AG04449 (cell line): ENCODE data around the gene WWC1.

ENCODE experiments used
- CTCF ChIA-PET: fragments of 350-600 bp; formaldehyde crosslinking; extraction: SDS; loops from one replicate; lab custom pipeline; 2021; ENCODE audit warnings: antibody characterized with exemption; lab: Yijun Ruan, JAX
- POLR2A ChIA-PET: fragments of 400-600, 350-600 bp; formaldehyde crosslinking; extraction: SDS; loops from one replicate; lab custom pipeline; 2020; ENCODE audit warnings: antibody characterized with exemption, inconsistent platforms; lab: Yijun Ruan, JAX
- DNase-seq: peaks from one replicate; pipeline ENCODE4 v3.0.0-alpha.2; 2010; ENCODE audit warnings: low read depth, low spot score
- H3K4me3 ChIP-seq: 2 replicates; pipeline ENCODE4 v1.5.1; 2011; ENCODE audit warnings: low read depth, mild to moderate bottlenecking, control low read depth, low read length
- TF ChIP-seq, protein P1 (sequence below): IDR thresholded peaks from one replicate; pipeline ENCODE4 v1.5.1; 2011; ENCODE audit warnings: mild to moderate bottlenecking, moderate library complexity, low read length, control low read depth, inconsistent platforms; ENCODE audit not compliant: insufficient read depth; ENCODE audit errors: missing control alignments

WWC1 gene

DNA sequence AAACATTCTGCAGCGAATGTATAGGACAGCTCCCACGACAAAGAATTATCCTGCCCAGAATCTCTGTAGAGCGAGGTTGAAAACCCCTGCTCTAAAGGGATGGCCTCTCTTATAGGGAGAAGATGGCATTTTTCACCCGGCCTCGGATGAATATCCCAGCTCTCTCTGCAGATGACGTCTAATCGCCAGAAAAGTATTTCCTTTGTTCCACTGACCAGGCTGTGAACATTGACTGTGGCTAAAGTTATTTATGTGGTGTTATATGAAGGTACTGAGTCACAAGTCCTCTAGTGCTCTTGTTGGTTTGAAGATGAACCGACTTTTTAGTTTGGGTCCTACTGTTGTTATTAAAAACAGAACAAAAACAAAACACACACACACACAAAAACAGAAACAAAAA is 177.4 kb downstream of the WWC1 start:
- TF ChIP-seq, protein P1, sequence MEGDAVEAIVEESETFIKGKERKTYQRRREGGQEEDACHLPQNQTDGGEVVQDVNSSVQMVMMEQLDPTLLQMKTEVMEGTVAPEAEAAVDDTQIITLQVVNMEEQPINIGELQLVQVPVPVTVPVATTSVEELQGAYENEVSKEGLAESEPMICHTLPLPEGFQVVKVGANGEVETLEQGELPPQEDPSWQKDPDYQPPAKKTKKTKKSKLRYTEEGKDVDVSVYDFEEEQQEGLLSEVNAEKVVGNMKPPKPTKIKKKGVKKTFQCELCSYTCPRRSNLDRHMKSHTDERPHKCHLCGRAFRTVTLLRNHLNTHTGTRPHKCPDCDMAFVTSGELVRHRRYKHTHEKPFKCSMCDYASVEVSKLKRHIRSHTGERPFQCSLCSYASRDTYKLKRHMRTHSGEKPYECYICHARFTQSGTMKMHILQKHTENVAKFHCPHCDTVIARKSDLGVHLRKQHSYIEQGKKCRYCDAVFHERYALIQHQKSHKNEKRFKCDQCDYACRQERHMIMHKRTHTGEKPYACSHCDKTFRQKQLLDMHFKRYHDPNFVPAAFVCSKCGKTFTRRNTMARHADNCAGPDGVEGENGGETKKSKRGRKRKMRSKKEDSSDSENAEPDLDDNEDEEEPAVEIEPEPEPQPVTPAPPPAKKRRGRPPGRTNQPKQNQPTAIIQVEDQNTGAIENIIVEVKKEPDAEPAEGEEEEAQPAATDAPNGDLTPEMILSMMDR, result no peak
- POLR2A ChIA-PET, result interaction anchor here (0.7 kb wide), 1 partner anchor 54 kb away, joined by 3 read pairs; no protein-coding TSS in a partner anchor
- peak; percentile 42 for DNase-seq
- H3K4me3 ChIP-seq, result no peak overlapping the region
- CTCF ChIA-PET, result interaction anchor here (1.2 to 2.0 kb wide), 5 partner anchors 11 to 199 kb away, joined by 3 to 8 read pairs (median 5); no protein-coding TSS in a partner anchor

DNA sequence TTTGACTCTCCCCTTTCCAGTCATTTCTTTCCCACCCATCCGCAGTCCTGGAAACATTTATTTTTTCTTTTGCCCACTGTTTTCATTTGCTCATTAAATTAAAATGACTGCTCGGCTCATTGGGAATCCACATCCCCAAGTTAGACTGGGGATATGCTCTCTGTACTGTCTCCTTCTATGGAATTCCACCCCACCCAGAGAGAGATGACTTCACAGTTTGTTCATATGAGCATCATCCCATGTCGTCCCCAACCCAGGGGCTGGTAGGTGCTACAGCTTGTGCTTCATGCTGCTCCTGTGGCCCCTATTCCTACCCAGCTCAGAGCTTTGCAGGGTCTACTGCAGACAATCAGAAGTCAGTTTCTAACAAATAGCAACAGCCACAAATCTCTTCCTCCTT is 178.4 kb downstream of the WWC1 start:
- POLR2A ChIA-PET, result no interaction called here
- H3K4me3 ChIP-seq, result no peak overlapping the region
- TF ChIP-seq, protein P1, result no peak
- CTCF ChIA-PET, result interaction anchor here (0.7 to 1.5 kb wide), 3 partner anchors 12 to 174 kb away, joined by 3 to 5 read pairs (median 5); no protein-coding TSS in a partner anchor
- no peak for DNase-seq

DNA sequence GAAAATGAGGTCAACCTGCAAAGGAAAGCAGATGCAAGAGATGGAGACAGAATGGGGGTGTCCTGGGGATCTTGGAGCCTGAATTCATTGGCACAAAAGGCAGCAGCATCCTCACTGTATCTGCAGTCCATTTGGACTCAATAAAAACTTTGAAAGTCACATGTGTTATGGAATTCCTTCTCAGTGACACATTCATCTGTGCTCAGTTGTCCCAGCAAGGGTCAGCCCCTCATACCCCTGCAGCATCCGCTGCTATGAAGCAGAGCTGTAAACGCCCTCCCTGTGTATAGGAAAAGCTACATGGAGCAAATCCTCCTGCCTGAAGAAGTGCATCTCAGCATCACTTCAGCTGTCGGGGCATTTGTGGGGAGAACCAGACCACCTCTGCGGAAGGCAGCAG is 180.3 kb downstream of the WWC1 start:
- POLR2A ChIA-PET, result interaction anchor here (1.3 kb wide), 1 partner anchor 15 kb away, joined by 4 read pairs; the partner anchor contains the start of gene RARS1
- DNase-seq, result no peak
- CTCF ChIA-PET, result interaction anchor here (0.9 to 2.5 kb wide), 7 partner anchors 9 to 202 kb away, joined by 3 to 12 read pairs (median 5); partner anchors contain the start of gene RARS1
- TF ChIP-seq, protein P1, result no peak
- peak overlapping the region; percentile 19 for H3K4me3 ChIP-seq

DNA sequence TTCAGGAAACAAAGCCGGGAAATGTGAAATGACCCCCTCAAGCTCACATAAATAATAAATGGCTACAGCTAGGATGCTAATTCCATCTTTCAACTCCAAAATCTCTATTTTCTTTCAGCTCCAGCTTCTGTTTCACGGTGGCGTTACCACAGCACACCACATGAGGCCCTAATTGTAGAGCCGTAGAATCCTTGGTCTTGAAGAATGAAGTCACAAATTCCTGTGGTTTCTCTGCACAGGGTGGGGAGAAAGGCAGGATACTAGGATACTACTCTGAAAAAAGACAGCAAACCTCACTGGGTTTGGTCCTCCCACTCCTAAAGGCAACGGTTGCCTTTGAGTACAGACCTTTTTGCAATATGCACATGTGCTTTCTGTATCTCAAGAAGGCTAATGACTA is 180.9 kb downstream of the WWC1 start:
- no peak overlapping the region for H3K4me3 ChIP-seq
- TF ChIP-seq, protein P1, result peak; percentile 31

DNA sequence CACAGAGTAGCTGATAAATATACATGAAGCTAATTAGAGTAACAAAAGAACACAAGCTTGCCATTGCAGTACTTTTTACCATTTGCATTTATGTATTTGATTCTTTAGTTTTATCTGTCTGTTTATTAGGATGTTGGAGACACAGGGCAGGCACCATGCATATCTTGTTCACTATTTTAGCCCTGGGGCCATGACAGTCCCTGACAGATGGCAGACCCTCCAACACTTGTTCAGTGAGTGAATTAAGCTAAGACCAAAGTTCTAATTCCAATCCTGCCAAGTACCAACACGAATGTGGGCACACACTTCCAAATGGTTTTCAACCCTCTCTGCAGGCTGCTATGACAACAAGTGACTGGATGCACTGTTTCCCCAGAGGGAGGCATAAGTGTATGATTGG is 182.9 kb downstream of the WWC1 start:
- ChIA-PET POLR2A (interaction anchor here (0.9 kb wide), 1 partner anchor 11 kb away, joined by 3 read pairs; no protein-coding TSS in a partner anchor), CTCF (interaction anchor here (4.5 kb wide), 1 partner anchor 12 kb away, joined by 48 read pairs; the partner anchor contains the start of gene RARS1)
- no peak overlapping the region for H3K4me3 ChIP-seq
- DNase-seq, result no peak
- TF ChIP-seq, protein P1, result no peak

More for the DNA sequence above, 180.9 kb downstream of the WWC1 start:
- ChIA-PET CTCF (interaction anchor here (0.9 to 2.5 kb wide), 7 partner anchors 9 to 203 kb away, joined by 3 to 12 read pairs (median 5); partner anchors contain the start of gene RARS1), POLR2A (interaction anchor here (0.6 to 1.3 kb wide), 2 partner anchors 14 to 838 kb away, joined by 3 to 4 read pairs; partner anchors contain the start of gene RARS1)
- DNase-seq, result peak; percentile 91

DNA sequence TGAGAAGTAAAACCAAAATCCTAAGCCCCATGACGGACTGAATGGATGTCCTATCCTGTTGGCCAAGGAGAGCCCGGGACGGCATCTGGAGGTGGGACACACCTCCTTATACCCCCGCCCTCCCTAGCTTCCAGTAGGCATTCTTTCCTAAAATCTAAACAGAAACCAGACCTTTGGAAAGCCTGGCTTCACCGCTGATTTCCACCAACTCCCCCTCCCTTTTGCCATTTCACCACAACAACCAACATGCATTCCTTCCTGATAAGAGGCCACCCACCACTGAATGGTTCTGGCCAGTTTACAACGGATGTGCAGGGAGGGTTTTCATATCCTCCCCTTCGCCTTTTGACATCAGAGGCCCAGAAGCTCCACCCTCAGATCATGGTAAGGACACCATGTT is 185.6 kb downstream of the WWC1 start:
- ChIA-PET POLR2A (no interaction called here), CTCF (interaction anchor here (2.8 to 4.5 kb wide), 2 partner anchors 9 to 207 kb away, joined by 8 to 48 read pairs; partner anchors contain the start of gene RARS1)
- TF ChIP-seq, protein P1, result no peak
- H3K4me3 ChIP-seq, result no peak overlapping the region
- DNase-seq, result no peak
